ENCODE data around the gene AGBL3.

The AGBL3 gene

DNA sequence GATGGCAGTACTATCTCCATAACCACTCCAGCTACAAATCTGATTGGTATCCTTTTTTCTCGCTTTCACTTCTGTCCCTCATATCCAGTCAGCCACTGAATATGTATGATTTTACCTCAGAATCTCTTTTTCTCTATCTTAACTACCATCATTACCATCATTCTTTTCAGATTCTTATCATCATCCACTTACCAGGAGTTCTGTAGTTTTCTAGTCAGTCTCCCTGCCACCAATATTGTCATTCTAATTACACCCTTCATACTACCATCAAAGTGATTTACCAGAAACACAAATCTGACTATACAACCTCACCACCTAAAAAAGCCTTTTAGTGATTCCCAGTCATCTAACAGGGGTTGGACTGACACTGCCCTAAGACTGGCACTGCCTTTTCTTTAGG lies 96.7 kb downstream of the AGBL3 start:
- in situ Hi-C loops (cut with MboI; ENCODE audit: low pct_unique_long_range_greater_than_20kb, low sequenced_read_pairs, unreplicated experiment): no loop called here
- TF ChIP-seq, protein P1, sequence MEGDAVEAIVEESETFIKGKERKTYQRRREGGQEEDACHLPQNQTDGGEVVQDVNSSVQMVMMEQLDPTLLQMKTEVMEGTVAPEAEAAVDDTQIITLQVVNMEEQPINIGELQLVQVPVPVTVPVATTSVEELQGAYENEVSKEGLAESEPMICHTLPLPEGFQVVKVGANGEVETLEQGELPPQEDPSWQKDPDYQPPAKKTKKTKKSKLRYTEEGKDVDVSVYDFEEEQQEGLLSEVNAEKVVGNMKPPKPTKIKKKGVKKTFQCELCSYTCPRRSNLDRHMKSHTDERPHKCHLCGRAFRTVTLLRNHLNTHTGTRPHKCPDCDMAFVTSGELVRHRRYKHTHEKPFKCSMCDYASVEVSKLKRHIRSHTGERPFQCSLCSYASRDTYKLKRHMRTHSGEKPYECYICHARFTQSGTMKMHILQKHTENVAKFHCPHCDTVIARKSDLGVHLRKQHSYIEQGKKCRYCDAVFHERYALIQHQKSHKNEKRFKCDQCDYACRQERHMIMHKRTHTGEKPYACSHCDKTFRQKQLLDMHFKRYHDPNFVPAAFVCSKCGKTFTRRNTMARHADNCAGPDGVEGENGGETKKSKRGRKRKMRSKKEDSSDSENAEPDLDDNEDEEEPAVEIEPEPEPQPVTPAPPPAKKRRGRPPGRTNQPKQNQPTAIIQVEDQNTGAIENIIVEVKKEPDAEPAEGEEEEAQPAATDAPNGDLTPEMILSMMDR (IDR thresholded peaks at IDR 0.05; ENCODE audit: extremely low read depth, insufficient read depth, missing control alignments): no peak

DNA sequence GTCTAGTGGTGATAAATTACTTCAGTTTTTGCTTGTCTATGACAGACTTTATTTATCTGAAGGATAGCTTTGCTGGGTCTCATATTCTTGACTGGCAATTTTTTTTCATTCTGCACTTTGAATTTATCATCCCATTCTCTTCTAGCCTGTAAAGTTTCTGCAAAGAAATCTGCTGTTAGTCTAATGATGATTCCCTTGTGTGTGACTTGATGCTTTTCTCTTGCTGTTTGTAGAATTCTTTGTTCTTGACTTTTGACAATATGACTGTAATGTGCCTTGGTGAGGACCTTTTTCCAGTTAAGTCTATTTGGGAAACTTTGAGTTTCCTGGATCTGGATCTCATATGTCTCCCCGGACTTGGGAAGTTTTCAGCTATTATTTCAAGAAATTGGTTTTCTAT lies 102.3 kb downstream of the AGBL3 start:
- in situ Hi-C loops (cut with MboI; ENCODE audit: low pct_unique_long_range_greater_than_20kb, low sequenced_read_pairs, unreplicated experiment): no loop called here
- TF ChIP-seq, protein P1 (IDR thresholded peaks at IDR 0.05; ENCODE audit: extremely low read depth, insufficient read depth, missing control alignments): no peak

More for the DNA sequence above, 96.7 kb downstream of the AGBL3 start:
- no peak for DNase-seq (ENCODE audit: low spot score)

DNA sequence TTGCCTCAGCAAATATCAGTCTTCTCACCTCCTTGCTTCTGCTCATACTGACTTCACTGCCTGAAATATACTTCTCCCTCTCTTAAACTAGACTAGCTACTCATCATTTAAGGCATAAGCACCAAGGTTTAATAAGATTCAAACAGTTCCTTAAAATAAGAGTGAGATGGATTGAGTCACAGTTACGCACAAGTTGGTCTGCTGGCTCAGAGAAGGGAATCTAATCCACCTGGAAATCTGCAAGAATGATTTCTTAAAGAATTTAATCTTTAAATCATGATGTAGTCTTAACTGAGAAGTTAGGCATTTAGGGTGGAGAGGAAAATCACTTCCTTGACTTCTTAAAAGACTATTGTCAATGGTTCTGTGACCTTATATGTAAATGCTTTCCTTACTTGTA lies 105.4 kb downstream of the AGBL3 start:
- TF ChIP-seq, protein P1 (IDR thresholded peaks at IDR 0.05; ENCODE audit: extremely low read depth, insufficient read depth, missing control alignments): no peak
- in situ Hi-C loops (cut with MboI; ENCODE audit: low pct_unique_long_range_greater_than_20kb, low sequenced_read_pairs, unreplicated experiment): no loop called here

More for the DNA sequence above, 102.3 kb downstream of the AGBL3 start:
- DNase-seq (ENCODE audit: low spot score): no peak

DNA sequence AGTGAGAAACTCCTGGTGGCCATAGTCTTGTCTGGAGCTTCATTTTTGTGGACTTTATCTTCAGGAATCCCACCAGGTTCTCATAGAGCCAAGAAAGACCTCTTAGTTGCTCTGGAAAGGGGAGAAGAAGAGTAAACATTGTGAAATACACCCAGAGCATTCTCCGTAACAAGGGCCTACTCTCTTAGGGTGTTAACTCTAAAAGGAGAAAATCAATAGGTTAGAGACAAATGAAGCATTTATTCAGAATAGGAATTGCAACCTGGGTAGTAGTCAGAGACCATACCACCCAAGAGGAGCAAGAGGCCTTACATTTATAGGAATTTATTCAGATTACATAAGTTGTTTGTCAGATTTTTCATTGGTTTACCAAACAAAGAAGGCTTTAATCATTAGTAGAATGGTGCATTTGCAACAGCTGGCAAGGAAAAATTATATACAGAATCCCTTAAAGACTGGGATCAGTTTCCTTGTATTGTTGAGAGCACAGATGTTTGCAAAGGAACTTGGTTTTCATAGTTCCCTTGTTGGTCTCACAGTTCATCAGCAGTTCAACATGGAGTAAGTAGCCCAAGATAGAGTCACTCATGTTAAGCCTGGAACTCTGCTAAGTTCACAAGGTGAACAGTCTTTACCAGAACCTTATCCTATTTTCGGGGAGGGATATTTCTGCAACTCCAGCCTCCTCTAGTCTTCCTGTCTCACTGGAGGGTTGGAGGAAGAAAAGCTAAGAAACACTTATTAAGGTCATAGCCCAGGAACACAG lies 108.3 kb downstream of the AGBL3 start:
- in situ Hi-C loops (cut with MboI; ENCODE audit: low pct_unique_long_range_greater_than_20kb, low sequenced_read_pairs, unreplicated experiment): no loop called here
- TF ChIP-seq, protein P1 (IDR thresholded peaks at IDR 0.05; ENCODE audit: extremely low read depth, insufficient read depth, missing control alignments): no peak
- no peak for DNase-seq (ENCODE audit: low spot score)

More for the DNA sequence above, 105.4 kb downstream of the AGBL3 start:
- DNase-seq (ENCODE audit: low spot score): no peak

DNA sequence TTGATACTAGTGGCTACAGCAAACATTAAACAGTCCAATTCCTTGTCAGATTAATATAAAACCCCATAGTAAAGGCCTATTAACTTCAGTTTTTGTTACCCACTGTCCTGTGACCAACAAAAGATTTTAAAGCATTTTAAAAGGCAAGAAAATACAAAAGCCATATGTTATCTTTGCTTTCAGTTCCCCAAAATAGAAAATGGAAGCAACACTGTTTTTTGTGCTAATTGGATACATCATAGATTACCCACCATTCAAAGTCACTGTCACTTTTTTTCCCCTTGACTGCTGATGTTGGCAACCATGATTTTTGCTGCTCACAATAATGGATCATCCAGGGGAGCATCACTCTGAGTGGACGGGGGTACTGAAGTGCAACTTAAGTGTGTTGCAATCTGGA lies 109.1 kb downstream of the AGBL3 start:
- TF ChIP-seq, protein P1 (IDR thresholded peaks at IDR 0.05; ENCODE audit: extremely low read depth, insufficient read depth, missing control alignments): no peak
- in situ Hi-C loops (cut with MboI; ENCODE audit: low pct_unique_long_range_greater_than_20kb, low sequenced_read_pairs, unreplicated experiment): no loop called here
- no peak for DNase-seq (ENCODE audit: low spot score)

DNA sequence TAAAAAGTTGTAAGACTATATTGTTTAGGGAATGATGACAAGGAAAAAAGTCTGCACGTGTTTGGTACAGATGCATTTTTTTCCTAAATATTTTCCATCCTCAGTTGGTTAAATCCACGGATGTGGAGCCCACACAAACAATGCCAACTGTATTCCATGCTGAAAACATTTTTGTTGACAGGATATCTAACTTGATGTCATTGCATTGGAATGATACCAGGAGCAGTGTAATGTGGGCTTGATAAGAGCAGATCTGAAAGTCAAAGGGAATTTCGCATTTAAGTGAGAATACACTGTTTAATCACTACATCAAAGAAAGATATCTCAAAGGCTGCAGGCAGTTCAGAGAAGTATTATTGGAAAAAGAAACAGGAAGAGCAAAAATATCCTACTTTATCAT lies 112.1 kb downstream of the AGBL3 start:
- in situ Hi-C loops (cut with MboI; ENCODE audit: low pct_unique_long_range_greater_than_20kb, low sequenced_read_pairs, unreplicated experiment): no loop called here
- no peak for DNase-seq (ENCODE audit: low spot score)
- TF ChIP-seq, protein P1 (IDR thresholded peaks at IDR 0.05; ENCODE audit: extremely low read depth, insufficient read depth, missing control alignments): no peak

All from GM13977 (cell line).